Vagina (tissue), 2 donors: Measurements from ENCODE around the gene MED15.

ENCODE experiments used
- POLR2A ChIP-seq, 2 donors: fragments of 450-650 bp; IDR thresholded peaks; one replicate each; pipeline ENCODE4 v1.6.1; 2017; ENCODE audit warnings: antibody characterized with exemption in 2 of 2, mild to moderate bottlenecking in 2 of 2, moderate library complexity in 2 of 2
- POLR2AphosphoS5 ChIP-seq, 2 donors: sonication (generic); formaldehyde crosslinking; IDR thresholded peaks; one replicate each; pipeline ENCODE4 v1.9.0; 2017; ENCODE audit warnings: antibody characterized with exemption in 2 of 2, mild to moderate bottlenecking in 2 of 2, low read depth in 1 of 2; ENCODE audit not compliant: insufficient read depth in 1 of 2
- TF ChIP-seq, protein P1 (sequence below), 3 experiments: fragments of 450-650 bp in 2 of 3; fragments of 200-600 bp in 1 of 3; sonication (generic) in 1 of 3; IDR thresholded peaks; one replicate each; pipeline ENCODE4 v1.5.1; 2017 to 2019; ENCODE audit warnings: antibody characterized with exemption in 3 of 3, mild to moderate bottlenecking in 2 of 3, moderate library complexity in 2 of 3

DNA sequence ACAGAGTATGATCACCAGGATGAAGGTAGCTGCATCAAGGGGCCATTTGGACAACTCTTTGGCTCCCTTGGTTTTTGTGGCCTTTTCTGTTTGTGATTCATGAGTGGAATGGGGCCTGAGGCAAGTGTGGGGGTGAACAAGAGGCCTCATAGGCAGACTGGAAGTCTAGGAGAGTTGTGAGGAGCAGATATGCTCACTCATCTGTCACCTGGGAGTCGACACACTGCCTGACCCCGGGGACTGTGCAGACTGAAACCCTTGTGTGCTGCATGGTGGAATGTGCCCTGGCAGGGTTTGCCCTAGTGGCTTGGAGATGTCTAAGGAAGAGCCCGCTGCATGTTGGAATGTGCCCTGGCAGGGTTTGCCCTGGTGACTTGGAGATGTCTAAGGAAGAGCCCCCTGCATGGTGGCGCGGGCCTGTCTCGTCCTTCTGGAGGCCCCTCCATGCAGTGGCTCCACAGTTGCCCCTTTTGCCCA lies 60.0 kb downstream of the MED15 start:
- TF ChIP-seq, protein P1, sequence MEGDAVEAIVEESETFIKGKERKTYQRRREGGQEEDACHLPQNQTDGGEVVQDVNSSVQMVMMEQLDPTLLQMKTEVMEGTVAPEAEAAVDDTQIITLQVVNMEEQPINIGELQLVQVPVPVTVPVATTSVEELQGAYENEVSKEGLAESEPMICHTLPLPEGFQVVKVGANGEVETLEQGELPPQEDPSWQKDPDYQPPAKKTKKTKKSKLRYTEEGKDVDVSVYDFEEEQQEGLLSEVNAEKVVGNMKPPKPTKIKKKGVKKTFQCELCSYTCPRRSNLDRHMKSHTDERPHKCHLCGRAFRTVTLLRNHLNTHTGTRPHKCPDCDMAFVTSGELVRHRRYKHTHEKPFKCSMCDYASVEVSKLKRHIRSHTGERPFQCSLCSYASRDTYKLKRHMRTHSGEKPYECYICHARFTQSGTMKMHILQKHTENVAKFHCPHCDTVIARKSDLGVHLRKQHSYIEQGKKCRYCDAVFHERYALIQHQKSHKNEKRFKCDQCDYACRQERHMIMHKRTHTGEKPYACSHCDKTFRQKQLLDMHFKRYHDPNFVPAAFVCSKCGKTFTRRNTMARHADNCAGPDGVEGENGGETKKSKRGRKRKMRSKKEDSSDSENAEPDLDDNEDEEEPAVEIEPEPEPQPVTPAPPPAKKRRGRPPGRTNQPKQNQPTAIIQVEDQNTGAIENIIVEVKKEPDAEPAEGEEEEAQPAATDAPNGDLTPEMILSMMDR (IDR thresholded peaks at IDR 0.05): no peak
- TF ChIP-seq POLR2A (IDR thresholded peaks at IDR 0.05) (no peak), POLR2AphosphoS5 (IDR thresholded peaks at IDR 0.05; ENCODE audit: insufficient read depth in 1 of 2, low read depth in 1 of 2) (no peak)
